ENCODE data around the gene JSRP1.

The JSRP1 gene

GRCh38 chr19:2209408-2209807 lies 46.8 kb downstream of the JSRP1 start:
- no peak overlapping the region for H3K4me3 ChIP-seq (ENCODE audit: control insufficient read depth, low read depth, low read length)
- no peak for TF ChIP-seq CTCF (IDR thresholded peaks at IDR 0.05; ENCODE audit: control insufficient read depth, insufficient read depth, low read depth, low read length, missing control alignments)
- no peak for DNase-seq (ENCODE audit: low read depth)

DNA sequence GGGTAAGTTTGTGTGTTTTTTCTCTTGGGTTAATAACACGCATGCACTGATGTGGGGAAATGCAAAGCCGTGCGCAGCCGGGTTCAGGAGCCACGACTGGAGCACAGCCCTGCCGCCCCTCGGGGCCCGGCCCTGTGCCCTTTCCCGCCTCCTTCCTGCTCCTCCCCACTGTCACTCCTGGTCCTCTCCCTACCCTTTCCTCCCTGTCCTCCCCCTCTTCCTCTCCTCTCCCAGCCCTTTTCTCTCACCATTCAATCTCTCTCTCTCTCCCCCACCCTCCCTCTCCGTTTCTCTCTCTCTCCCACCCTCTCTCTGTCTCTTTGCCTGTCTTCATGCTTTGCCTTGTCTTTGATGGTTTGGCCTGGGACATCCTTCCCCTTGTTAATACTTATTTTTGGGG lies 47.2 kb downstream of the JSRP1 start:
- H3K4me3 ChIP-seq (ENCODE audit: control insufficient read depth, low read depth, low read length) = no peak overlapping the region
- no peak for DNase-seq (ENCODE audit: low read depth)
- no peak for TF ChIP-seq CTCF (IDR thresholded peaks at IDR 0.05; ENCODE audit: control insufficient read depth, insufficient read depth, low read depth, low read length, missing control alignments)

DNA sequence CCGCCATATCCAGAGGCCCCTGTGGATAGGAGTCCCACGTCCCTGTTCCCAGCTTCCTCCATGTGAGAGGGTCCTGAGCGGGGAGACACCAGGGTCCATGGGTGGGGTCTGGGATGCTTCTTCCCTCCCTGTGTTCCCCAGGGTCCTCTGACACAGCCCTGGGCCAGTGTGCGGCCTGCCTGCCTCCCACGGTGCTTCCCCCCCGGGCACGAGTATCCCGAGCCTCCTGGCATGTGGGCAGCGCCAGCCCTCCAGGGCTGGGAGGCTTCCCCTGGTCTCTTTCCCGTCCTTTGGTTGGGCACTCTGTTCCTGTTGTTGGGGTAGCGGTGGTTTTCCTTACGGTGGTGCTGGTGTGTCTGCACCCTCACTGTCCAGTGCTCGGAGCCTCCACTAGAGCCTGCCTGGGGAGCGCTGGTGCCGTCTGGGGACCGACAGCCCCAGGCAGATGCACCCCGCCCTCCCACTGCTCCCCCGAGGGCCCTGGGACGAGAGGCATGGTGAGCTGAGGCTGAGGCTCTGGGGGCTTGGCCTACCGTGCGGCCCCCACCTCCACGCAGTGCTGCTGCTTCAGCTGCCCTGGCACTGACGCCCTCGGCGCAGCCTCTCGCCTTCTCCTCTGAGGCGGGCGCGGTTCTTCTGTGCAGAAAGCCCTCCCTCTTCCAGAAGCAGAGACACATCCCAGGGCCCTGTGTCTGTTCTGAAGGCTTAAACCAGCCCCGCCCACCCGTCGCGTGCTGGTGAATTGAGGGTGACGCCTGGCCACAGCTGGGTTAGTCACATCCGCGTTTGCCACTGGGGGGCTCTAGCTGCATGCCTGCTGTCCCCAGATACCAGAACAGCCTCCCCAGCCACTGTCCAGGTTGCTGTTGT lies 48.0 kb downstream of the JSRP1 start:
- no peak for DNase-seq (ENCODE audit: low read depth)
- H3K4me3 ChIP-seq (ENCODE audit: control insufficient read depth, low read depth, low read length) = no peak overlapping the region
- TF ChIP-seq CTCF (IDR thresholded peaks at IDR 0.05; ENCODE audit: control insufficient read depth, insufficient read depth, low read depth, low read length, missing control alignments) = no peak

DNA sequence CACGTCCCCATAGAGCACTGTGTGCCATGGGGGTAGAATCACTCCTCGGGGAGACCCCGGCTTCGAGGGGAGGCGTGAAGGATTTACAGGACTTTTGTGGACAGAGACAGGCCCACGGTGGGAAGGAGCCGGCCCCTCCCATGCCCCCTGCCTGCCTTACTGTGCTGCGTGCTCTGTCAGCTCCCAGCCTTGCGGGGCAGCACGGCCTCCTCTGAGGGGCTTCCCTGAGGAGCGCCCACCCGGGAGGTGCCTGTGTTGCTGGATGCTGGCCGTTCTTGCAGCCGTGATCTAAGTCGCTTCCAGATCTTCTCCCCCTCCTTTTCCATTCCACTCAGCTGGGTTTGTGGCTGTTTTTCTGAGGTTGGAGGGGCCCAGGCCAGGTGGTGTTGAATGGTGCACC lies 49.2 kb downstream of the JSRP1 start:
- no peak for DNase-seq (ENCODE audit: low read depth)
- H3K4me3 ChIP-seq (ENCODE audit: control insufficient read depth, low read depth, low read length) = no peak overlapping the region
- no peak for TF ChIP-seq CTCF (IDR thresholded peaks at IDR 0.05; ENCODE audit: control insufficient read depth, insufficient read depth, low read depth, low read length, missing control alignments)

- DNase-seq (ENCODE audit: low read depth) = no peak
- no peak overlapping the region for H3K4me3 ChIP-seq (ENCODE audit: control insufficient read depth, low read depth, low read length)
- no peak for TF ChIP-seq CTCF (IDR thresholded peaks at IDR 0.05; ENCODE audit: control insufficient read depth, insufficient read depth, low read depth, low read length, missing control alignments)
Observed at GRCh38 chr19:2202366-2202765, 53.9 kb downstream of the JSRP1 start.

All from AG09309 (cell line).